Measurements from ENCODE around the gene BMP7.

- TF ChIP-seq CTCF (conservative IDR thresholded peaks at IDR 0.05; ENCODE audit: low read depth, low read length) (no peak), EZH2 (IDR thresholded peaks at IDR 0.05; ENCODE audit: borderline replicate concordance, low read depth, low read length, poor library complexity, severe bottlenecking) (no peak)
Observed at GRCh38 chr20:57215426-57215825, 51.0 kb downstream of the BMP7 start.

Data from A673 (cell line).